Midbrain (tissue), 1 donor: Measurements from ENCODE around the gene OIT3.
"Not testable (repeated sequence)": the region's sequence is repeated elsewhere in the genome, so short reads cannot be mapped to it uniquely, and the experiment has no call there.

ENCODE experiments used
- DNase-seq: peaks from one replicate; lab custom pipeline; 2025; lab: John Stamatoyannopoulos, UW

OIT3 gene

GRCh38 chr10:72903941-72904446 lies 10.5 kb downstream of the OIT3 start:
- not testable (repeated sequence) for DNase-seq

- no peak for DNase-seq
Measured at GRCh38 chr10:72904806-72905205, 11.3 kb downstream of the OIT3 start.

- no peak for DNase-seq
Measured at GRCh38 chr10:72906446-72906845, 12.9 kb downstream of the OIT3 start.

GRCh38 chr10:72910705-72911104 lies 17.2 kb downstream of the OIT3 start:
- no peak for DNase-seq

- DNase-seq: no peak
Measured at GRCh38 chr10:72911758-72912157, 18.2 kb downstream of the OIT3 start.

- DNase-seq: no peak
Measured at GRCh38 chr10:72912736-72913135, 19.2 kb downstream of the OIT3 start.

GRCh38 chr10:72913287-72913686 lies 19.7 kb downstream of the OIT3 start:
- no peak for DNase-seq

- not testable (repeated sequence) for DNase-seq
Measured at GRCh38 chr10:72917201-72917600, 23.7 kb downstream of the OIT3 start.

GRCh38 chr10:72917803-72918332 lies 24.3 kb downstream of the OIT3 start:
- DNase-seq: not testable (repeated sequence)

GRCh38 chr10:72918352-72918751 lies 24.8 kb downstream of the OIT3 start:
- no peak for DNase-seq

- DNase-seq: not testable (repeated sequence)
Measured at GRCh38 chr10:72921147-72921683, 27.7 kb downstream of the OIT3 start.

- no peak for DNase-seq
Measured at GRCh38 chr10:72924351-72924750, 30.8 kb downstream of the OIT3 start.

GRCh38 chr10:72925951-72926465 lies 32.5 kb downstream of the OIT3 start:
- no peak for DNase-seq

- no peak for DNase-seq
Measured at GRCh38 chr10:72927485-72927884, 33.9 kb downstream of the OIT3 start.

- no peak for DNase-seq
Measured at GRCh38 chr10:72928798-72929197, 35.3 kb downstream of the OIT3 start.

- no peak for DNase-seq
Measured at GRCh38 chr10:72930276-72930675, 36.7 kb downstream of the OIT3 start.

- no peak for DNase-seq
Measured at GRCh38 chr10:72932259-72933015, 38.9 kb downstream of the OIT3 start.

- DNase-seq: no peak
Measured at GRCh38 chr10:72935361-72935760, 41.8 kb downstream of the OIT3 start.

- no peak for DNase-seq
Measured at GRCh38 chr10:72943498-72944234, 50.1 kb downstream of the OIT3 start.

GRCh38 chr10:72946963-72947362 lies 53.4 kb downstream of the OIT3 start:
- no peak for DNase-seq

GRCh38 chr10:72948762-72949161 lies 55.2 kb downstream of the OIT3 start:
- no peak for DNase-seq

- no peak for DNase-seq
Measured at GRCh38 chr10:72951760-72952159, 58.2 kb downstream of the OIT3 start.
